Stimulated activated CD8-positive, alpha-beta memory T cell treated with anti-CD3 and anti-CD28 coated beads, Interleukin-15, amount 100 ng/mL, for 24 hours (primary cell): Measurements from ENCODE around the gene TRAK1.
"Not testable (repeated sequence)": the region's sequence is repeated elsewhere in the genome, so short reads cannot be mapped to it uniquely, and the experiment has no call there.

Experiments used
- DNase-seq: peaks from one replicate; pipeline ENCODE4 v3.0.0-alpha.2; 2020; ENCODE audit warnings: low read depth

TRAK1 gene

DNA sequence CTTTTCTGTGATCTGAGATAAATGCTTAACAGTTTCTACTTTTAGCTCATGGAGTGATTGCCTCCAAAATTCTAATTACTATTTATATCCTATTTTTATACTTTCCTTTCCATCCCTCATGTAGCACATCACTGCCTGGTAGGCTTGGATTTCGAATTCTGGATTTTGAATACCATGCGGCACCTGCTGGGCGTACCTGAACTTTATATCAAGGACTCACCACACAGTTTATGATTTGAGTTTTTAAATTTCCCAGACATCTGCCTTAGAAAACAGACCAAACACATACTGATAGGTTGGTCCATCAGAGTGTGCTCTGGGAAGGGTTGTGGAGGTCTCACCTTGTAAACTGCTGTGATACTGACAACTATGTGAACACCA lies 6.4 kb downstream of the TRAK1 start:
- no peak for DNase-seq

GRCh38 chr3:42098171-42098570 lies 7.0 kb downstream of the TRAK1 start:
- DNase-seq: no peak

- no peak for DNase-seq
Measured at GRCh38 chr3:42099020-42099765, 8.0 kb downstream of the TRAK1 start.

DNA sequence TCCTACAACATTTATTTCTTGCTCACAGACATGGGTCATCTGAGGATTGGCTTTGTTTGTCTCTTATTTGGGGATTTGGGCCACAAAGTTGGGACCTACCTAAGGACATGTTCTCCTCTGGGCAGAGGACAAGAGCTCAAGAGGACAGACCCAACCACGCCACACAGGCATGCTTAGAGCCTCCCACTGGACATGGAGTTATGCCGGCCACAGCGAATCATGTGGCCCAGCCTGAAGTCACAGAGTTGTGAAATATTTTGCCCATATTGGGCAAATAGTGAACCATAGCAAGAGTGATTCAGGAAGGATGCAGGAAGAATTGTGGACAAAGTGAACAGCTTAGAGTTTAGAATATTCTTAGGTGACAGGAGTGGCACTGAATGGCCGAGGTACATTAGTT lies 9.9 kb downstream of the TRAK1 start:
- DNase-seq: no peak

DNA sequence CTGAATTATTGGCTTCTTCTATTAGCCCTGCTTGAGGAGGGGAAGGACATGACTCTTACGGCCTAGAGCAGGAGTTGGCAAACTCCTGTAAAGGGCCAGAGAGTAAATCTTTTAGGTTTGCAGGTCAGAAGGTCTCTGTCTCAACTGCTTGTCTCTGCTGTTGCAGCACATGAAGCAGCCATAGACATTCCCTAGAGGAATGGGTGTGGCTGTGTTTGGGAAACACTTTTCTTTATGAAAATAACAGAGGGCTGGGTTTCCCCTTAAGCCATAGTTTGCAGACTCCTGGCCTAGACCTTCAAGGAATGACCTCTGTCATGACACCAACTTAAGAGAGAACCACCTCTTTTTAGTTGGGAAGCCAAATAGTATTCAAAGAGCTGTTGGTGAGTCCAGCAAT lies 10.3 kb downstream of the TRAK1 start:
- no peak for DNase-seq

- no peak for DNase-seq
Measured at GRCh38 chr3:42102571-42102970, 11.4 kb downstream of the TRAK1 start.

DNA sequence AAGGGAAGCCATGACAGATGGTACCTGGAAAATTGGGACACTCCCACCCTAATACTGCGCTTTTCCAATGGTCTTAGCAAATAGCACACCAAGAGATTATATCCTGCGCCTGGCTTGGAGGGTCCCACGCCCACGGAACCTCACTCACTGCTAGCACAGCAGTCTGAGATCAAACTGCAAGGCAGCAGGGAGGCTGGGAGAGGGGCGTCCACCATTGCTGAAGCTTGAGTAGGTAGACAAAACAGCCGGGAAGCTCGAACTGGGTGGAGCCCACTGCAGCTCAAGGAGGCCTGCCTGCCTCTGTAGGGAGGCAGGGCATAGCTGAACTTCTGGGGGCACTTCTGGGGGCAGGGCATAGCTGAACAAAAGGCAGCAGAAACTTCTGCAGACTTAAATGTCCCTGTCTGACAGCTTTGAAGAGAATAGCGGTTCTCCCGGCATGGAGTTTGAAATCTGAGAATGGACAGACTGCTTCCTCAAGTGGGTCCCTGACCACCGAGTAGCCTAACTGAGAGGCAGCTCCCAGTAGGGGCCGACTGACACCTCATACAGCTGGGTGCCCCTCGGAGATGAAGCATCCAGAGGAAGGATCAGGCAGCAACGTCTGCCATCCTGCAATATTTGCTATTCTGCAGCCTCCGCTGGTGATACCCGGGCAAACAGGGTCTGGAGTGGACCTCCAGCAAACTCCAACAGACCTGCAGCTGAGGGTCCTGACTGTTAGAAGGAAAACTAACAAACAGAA lies 12.9 kb downstream of the TRAK1 start:
- not testable (repeated sequence) for DNase-seq

DNA sequence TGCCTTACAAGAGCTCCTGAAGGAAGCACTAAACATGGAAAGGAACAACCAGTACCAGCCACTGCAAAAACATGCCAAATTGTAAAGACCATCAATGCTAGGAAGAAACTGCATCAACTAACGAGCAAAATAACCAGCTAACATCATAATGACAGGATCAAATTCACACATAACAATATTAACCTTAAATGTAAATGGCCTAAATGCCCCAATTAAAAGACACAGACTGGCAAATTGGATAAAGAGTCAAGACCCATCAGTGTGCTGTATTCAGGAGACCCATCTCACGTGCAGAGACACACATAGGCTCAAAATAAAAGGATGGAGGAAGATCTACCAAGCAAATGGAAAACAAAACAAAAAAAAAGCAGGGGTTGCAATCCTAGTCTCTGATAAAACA lies 14.8 kb downstream of the TRAK1 start:
- DNase-seq: not testable (repeated sequence)

DNA sequence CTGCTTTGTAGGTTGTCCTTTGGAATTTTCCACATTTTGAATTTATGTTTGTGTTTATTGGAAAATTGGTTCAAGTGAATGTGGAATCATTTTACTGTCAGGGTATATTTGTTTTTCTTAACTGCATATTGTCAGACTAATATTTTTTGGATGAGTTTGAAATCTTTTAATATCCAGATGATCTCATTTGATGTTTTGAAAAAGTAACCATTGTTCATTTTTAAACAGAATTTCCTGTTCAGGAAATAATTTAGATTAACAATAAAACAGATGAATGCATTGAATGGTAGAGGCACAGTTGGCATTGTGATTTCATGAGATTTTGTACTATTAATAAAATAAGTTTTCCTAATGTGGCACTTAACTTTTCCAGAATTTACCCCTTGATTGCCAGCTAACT lies 15.5 kb downstream of the TRAK1 start:
- DNase-seq: no peak

DNA sequence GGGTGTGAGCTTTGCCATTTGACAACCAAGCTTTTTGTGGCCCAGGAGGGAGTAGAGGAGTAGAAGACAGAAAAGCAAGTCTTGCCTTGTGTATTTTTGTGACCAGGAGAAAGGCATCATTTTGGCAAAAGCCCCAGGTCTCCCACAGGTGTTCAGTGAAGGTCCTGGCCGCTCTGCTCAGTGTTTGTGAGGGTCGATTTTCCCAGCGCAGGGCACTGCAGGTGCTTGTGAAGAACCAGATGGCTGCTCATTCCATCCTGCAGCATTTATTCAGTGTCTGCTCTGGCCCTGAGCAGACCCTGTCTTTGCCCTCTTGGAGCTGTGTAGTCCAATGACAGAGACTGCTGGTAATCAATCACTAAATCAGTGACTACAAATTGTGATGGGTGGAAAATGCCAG lies 19.5 kb downstream of the TRAK1 start:
- DNase-seq: no peak

GRCh38 chr3:42114130-42114725 lies 23.1 kb downstream of the TRAK1 start:
- no peak for DNase-seq

DNA sequence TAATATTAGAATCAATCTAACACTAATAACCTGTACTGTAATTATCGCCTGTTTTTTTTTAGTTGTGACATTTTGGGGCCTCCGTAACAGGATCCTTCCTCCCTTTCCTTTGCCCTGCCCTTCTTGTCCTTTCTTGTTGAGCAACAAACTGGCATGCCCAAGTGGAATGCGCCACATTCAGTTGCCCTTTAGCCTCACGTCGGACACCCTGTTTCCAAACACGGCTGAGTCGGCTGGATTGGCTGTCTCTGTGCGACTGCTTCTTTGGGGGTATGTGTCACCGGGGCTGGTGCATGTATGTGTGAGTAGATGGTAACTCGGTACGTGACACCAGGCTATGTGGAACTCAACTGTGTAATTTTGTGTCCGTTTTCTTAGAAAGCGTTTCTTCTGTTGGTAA lies 24.1 kb downstream of the TRAK1 start:
- DNase-seq: no peak

DNA sequence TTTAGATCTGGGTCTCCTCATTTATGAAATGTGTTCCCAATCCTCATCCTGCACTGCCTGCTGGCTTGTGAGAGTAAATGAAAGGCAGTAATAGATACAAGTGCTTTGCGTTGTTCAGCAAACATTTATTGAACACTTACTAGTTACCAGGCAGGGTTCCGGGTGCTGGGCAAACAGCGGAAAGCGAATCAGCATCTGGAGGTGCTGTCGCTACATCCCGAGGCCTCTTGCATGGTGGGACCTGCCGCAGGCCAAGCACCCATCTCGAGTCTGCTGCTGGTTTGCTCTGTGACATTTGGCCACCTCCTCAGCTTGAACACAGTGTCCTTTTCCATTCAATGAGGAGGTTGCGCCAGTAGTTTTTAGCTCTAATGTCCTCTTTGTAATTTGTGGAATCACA lies 24.8 kb downstream of the TRAK1 start:
- no peak for DNase-seq

- no peak for DNase-seq
Measured at GRCh38 chr3:42116466-42116865, 25.3 kb downstream of the TRAK1 start.

DNA sequence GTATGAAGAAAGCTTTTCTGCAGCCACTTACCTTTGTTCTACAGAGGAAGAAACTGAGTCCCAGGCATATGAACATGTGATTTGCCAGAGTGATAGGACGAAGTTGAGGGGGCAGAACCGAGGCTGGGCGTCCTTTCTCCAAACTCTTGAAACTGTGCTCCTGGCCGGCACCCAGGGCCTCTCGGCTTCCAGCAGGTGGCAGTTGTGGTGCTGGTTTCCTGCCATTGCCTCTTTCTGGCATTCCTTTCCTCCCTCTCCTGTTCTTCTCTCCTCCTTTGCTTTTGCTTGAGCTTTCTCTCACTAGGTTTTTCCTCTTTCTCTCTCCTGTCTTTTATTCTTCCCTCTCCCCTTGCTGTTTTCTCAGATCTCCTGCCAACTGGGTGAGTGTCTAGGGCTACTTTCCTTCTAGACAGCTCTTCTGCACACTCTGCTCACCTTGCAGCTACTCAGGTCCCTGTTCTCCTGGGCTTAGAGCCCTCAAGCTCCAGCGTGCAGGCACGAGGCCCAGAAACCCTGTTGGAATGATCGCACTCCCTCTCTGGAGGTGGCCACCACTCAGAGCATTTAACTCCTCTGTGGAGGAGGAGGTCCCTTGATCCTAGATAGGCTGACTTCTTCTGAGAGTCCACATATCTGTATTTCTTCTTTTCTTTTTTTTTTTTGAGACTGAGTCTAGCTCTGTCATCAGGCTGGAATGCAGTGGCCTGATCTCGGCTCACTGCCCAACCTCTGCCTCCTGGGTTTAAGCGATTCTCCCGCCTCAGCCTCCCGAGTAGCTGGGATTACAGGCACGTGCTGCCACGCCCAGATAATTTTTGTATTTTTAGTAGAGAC lies 26.2 kb downstream of the TRAK1 start:
- DNase-seq: no peak

DNA sequence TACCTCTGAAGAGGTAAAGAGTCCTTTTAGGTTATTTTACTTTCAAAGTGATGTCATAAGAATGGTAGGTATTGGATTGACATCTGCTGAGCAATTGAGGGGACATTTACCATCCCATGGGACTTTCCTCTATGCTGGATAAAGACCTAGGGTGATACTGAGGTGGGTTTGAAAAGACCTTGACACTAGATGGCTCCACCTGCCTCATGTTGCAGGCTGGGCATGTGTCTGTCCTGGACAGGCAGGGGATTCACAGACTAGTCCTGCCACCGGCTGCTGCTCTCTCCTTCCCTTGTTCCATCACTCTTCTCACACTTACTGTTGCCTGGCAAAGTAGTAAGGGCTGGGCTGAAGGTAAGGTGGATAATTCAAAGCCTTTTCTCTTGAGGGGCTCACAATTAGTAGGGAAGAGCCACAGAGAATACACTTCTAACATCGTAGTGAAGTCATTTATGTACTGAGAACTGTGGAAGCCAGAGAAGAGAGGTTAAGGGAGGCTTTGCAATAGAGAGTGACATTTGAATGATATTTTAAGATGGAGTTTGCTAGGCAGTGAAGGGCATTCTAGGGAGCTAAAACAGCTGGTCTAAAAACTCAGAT lies 27.7 kb downstream of the TRAK1 start:
- DNase-seq: no peak

- no peak for DNase-seq
Measured at GRCh38 chr3:42119561-42120355, 28.6 kb downstream of the TRAK1 start.

DNA sequence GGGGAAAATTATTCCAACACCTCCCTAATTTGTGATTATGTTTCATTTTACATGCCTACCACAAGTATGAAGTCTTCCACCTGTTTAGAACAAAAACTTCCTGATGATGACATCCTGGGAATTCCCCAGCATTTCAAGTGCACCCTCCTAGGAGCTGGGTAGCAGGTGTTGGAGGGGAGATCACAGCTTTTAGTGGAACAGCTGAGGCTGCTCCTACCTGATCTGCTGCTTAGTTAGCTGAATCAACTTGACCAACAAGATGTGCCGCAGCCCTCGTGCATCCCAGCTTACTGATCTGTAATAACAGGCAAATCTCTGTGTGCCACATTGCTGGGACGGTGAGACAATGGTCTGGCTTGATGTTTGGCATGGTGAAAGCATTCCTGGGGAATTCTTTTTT lies 29.7 kb downstream of the TRAK1 start:
- no peak for DNase-seq

DNA sequence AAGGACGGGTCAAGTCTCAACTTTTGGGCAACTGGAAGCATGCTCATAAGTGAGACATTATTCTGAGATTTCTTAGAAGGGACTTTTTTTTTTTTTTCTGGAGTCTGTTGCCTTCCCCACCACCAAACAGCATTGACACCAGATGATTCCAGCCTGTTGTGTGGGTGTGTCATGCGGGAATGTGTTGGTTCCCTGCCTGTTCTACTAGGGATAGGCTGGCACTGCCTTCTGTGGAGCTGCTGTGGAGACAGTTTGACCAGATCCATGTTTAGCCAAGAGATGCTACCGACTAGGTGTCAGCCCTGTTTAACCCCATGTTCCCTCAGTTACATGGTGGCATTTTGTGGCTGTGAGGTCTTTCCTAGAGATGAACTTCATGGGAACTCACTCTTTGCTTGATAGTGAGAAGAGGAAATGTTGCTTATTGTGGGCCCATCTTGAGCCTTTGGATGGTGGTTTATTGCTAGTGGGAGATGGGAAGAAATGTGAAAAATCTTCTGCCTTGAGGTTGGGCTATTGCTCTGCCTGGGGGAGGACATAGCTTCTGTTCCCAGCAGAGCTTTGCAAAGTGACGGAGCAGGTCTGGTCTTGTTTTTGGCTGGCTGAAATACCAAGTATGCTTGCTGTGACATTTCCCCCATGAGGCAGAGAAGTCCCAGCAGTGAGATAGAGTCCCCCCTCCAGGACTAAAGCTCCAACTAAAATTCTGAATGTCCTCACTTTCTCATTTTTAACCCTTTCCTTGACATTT lies 31.3 kb downstream of the TRAK1 start:
- no peak for DNase-seq

DNA sequence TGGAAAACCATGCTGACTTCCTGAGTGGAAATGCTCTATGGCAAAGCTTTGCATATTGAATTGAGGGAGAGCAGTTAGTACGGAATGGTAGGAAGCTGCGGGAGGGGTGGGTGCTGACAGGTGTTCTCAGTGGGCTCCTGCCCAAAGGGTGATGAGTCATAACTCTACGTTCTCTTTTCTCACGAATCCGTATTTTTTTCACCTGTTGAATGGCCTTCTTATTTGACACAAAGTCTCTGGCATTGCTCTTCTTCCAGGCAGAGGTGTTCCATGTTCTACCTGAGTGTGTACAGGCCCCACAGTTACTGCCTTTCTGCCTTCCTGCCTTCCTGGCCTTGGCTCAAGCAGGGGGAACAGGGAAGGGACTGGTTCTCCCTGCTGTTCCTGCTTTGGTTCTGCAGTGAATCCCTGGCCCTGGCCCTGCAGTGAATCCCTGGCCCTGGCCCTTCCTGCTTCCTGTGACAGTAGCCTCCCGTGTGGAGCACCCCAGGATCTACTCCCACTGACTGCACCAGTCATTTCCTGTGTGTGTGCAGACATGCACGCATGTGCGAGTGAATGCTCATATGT lies 31.9 kb downstream of the TRAK1 start:
- no peak for DNase-seq
